CD4-positive, alpha-beta T cell treated with Interleukin-4 for 4 hours (primary cell): ENCODE data around the gene RNLS.

Source experiments
- DNase-seq: peaks from one replicate; pipeline ENCODE4 v3.0.0-alpha.2; 2020

The RNLS gene

GRCh38 chr10:88582806-88583583 is at the start of gene RNLS:
Gene RNLS, minus strand, starts transcription at chr10:88583318.
- peak; percentile 70 for DNase-seq

DNA sequence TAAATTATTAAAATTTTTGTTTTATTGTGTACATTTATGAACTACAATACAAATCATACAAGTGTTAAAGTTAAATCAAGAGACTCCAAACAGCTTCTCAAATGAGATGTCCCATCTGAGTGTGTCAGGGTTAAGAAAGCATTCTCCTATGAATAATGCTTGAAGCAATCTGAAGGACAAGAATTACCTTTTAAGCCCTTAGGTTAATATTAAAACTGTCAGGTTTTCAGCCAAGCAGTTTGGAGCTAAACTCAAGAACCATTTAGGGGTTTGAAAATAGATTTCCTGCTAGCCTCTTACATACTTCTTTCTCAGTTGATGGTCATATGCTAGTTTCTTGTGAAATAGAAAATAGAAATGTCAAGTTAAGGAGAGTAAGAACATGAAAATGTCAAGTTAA is 41.7 kb upstream of the RNLS start:
- no peak for DNase-seq

DNA sequence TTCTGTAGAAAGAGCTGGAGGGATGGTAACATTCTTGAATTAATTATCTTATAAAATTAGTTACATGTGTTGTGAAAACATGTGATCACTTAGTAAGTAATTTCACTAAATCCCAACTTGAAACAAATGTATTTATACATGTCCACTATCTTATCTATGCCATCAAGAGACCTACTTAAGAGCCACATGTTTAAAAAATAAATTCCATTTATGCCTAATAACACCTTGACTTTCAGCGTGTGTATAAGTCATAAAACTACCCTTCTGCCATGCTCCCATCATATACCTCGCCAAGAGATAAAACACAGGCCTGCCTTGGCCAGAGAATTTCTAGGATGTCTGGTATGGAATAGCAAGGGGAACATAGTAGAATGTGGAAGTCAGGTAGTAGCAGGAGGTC is 40.7 kb upstream of the RNLS start:
- no peak for DNase-seq

DNA sequence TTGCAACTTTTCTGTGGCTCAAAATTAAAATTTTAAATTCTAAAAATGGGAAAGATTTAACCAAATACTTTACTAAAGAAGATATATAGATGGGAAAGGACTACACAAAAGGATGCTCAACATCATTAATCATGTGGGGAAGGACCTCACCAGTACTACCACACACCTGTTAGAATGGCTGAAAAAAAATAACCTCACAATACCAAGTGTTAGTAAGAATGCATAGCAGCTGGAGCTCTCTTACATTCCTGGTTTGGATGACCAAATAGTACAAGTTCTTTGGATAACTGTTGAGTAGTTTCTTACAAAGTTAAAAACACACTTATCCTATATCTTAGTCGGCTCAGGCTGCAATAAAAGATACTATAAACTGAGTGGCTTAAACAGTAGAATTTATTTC is 37.3 kb upstream of the RNLS start:
- DNase-seq: no peak

DNA sequence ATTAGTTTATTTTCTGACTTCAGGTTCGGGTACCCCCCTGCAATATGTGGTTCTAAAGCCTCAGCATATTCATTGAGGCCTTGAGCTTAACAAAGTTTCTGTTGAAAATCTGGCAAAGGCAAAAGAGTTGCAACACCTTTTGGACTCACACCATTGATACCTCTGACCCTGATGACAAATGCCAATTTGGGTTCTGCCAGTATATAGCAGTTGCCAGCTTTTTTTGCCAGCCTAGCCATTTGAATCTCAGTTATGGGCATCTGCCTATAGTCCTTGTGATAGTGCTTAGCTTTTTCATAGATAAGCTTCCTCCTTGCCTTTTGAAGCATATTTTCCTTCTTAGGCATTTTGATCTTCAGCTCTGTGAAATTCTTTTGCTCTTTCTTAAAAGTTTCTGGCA is 35.4 kb upstream of the RNLS start:
- no peak for DNase-seq

GRCh38 chr10:88617772-88618300 is 34.7 kb upstream of the RNLS start:
- no peak for DNase-seq

DNA sequence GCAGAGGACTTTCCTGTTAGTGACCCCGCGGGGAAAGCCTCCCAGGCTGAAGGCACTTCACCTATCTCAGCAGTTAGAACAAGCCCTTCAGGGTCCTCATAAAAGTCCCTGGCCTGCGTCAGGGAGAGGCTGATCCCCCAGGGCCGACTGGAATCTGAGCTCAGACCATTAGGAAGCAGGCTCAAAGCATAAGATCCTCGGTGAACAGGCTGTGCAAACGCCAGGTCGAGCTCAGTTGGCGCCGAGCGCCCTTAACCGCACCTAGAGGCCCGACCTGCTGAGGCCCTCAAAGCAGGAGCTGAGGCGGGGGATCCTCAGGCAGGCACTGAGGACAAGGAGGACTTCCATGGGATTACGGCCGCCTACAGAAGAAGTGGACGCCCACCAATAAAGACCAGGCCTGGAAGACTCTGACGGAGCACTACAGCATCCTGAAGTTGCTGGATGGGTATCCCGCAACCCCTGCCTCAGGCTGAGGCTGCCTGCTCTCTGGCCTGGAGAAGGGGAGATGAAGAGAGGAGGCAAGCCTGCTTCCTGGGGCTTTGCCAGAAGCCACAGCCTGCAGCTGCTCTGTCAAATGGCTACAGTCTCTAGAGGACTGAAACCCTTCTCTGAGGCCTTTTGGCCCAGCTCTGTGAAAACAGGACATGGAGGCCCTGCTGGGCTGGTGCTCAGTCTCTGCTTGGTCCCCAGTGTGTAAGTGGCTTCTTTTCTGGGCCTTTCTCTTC is 33.3 kb upstream of the RNLS start:
- DNase-seq: no peak

DNA sequence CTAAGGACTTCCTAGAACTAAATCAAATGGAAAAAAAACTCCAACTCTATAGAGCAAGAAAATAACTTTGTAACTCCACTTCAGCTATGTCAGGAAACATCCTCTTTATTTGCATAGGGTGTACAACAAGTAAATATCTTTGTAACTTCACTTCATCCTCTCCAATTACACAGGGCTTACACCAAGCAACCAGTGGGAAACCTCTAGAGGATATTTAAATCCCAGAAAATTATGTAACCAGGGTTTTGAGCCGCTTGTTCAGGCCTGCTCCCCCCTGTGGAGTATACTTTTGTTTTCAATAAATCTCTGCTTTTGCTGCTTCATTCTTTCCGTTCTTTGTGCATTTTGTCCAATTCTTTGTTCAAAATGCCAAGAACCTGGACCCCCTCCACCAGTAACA is 25.7 kb upstream of the RNLS start:
- no peak for DNase-seq

- no peak for DNase-seq
Observed at GRCh38 chr10:88608052-88608732, 25.1 kb upstream of the RNLS start.

DNA sequence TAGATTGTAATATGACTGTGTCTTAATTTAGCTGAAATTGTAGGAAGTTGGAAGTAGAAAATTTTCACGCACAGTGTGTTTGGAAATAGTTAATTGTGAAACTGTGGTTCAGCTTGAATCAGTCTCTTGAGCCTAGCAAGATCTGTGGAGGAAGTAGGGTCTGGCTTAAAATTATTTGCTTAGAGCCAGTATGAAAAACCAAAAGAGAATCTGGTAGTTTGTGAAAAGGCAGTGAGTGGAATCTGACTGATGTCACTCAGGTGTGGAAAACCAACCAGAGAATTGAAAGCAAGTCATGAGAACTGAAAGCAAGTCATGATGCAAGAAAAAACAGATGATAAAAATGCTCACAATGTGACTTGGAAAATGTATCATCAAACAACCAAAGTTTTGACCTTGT is 14.9 kb upstream of the RNLS start:
- no peak for DNase-seq

- DNase-seq: no peak
Observed at GRCh38 chr10:88594482-88594881, 11.4 kb upstream of the RNLS start.

- DNase-seq: no peak
Observed at GRCh38 chr10:88592906-88593305, 9.8 kb upstream of the RNLS start.

- no peak for DNase-seq
Observed at GRCh38 chr10:88592381-88592780, 9.3 kb upstream of the RNLS start.

- DNase-seq: no peak
Observed at GRCh38 chr10:88586462-88586861, 3.3 kb upstream of the RNLS start, which contains the start of gene LIPJ. Gene LIPJ, plus strand, starts transcription at chr10:88586762. Its CDS starts 3,926 bp downstream, at chr10:88590688.

- DNase-seq: no peak
Observed at GRCh38 chr10:88583584-88583957, 453 bp upstream of the RNLS start.

- DNase-seq: no peak
Observed at GRCh38 chr10:88582411-88582805, 710 bp downstream of the RNLS start.

DNA sequence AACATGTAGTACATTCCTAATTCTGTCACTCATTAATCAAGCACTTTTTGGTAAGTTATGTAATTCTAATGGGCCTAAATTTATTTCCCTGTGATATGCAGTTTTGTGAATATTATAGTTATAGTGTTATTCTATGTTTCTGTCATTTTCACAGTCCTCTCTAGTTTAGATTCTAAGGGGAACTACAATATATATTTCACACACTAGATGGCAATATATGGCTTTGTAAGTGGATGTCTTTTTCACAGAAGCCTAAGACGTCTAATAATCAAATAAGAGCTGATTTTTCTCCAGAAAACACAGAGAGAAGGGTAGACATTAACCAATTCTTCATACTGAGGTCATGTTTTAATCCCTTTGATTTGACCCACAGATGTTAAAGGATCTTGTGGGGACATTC is 18.0 kb downstream of the RNLS start:
- DNase-seq: peak; percentile 13

- no peak for DNase-seq
Observed at GRCh38 chr10:88562152-88562551, 21.0 kb downstream of the RNLS start.

DNA sequence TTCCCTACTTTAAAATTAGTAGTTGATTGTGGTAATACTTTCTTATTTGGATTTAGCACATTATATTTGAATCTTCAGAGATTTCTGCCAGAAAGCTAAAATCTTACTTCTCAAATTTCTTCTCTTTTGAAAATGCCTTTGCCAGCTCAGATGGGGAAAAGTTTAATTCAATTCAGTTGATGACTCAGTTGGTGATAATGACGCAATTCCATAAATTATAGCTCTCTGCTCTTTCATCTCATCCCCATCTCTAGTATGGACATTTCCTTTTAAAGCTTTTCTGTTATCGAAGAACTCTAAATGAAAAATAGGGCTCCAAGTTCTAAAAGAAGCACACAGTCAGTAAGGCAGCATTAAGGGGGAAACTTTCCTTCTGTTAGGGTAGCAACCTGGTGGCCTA is 25.5 kb downstream of the RNLS start:
- DNase-seq: no peak

- no peak for DNase-seq
Observed at GRCh38 chr10:88557256-88557655, 25.9 kb downstream of the RNLS start.

GRCh38 chr10:88555190-88555908 is 27.8 kb downstream of the RNLS start:
- DNase-seq: no peak

DNA sequence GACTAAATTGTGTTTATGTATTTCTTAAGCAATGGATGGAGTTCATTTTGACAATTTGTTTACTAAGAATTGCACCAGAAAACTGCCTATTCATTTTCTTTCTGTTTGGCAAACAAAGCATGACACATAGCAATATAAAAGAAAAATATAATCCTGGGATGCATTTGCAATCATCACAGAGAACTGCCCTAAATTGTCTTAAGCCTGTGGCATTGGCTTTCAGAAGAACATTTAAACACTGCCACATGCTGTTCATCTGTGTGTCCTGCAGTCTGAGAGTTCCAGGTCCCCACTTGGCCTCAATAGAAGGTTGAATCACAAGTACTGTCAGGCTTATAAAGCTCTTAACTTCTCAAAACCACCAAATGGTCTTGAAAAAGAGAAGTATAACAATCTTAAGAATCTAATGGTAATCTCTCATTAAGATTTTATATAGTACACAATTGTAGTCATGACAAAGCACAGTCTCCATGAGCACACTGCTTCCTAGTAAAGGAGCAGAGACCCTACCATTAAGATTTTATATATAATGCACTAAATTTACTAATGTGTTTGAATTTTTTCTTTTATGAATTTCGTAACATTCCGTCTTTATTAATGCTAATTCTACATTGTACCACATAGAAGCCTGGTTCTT is 29.9 kb downstream of the RNLS start:
- peak; percentile 52 for DNase-seq
